PC-3 (cell line): ENCODE data around the gene CGB1.

ENCODE experiments used
- CTCF ChIP-seq: fragments of 300-600 bp; sonication (generic); conservative IDR thresholded peaks from 2 replicates; pipeline ENCODE4 v1.5.1; 2017; ENCODE audit warnings: antibody characterized with exemption, low read depth, mild to moderate bottlenecking, low read length
- EZH2 ChIP-seq: fragments of 300-600 bp; sonication (generic); IDR thresholded peaks from one replicate; pipeline ENCODE4 v1.6.1; 2017; ENCODE audit warnings: antibody characterized with exemption, mild to moderate bottlenecking, low read length; ENCODE audit not compliant: unreplicated experiment
- EZH2phosphoT487 ChIP-seq: fragments of 300-600 bp; sonication (generic); IDR thresholded peaks from 2 replicates; pipeline ENCODE4 v1.6.1; 2018; ENCODE audit warnings: mild to moderate bottlenecking, antibody characterized with exemption, low read length, borderline replicate concordance

GRCh38 chr19:49064768-49065611 is 28.3 kb upstream of the CGB1 start, which contains the start of gene NTF4:
- TF ChIP-seq EZH2 (no peak), CTCF (no peak), EZH2phosphoT487 (no peak)
